Activated CD4-positive, alpha-beta T cell treated with anti-CD3 and anti-CD28 coated beads, Interleukin-2, amount 10 ng/mL, durations not matched to agents 7 days and 5 days (primary cell): ENCODE data around the gene CRELD2. TPM values are rescaled to one million over a fixed set of nuclear protein-coding genes. Genes with fewer than 3 reads are reported as not detected.

Experiments used
- CTCF ChIA-PET: fragments of 350-600 bp; sonication (Branson Sonifier 250); formaldehyde crosslinking; loops from one replicate; lab custom pipeline; 2021; ENCODE audit warnings: antibody characterized with exemption; lab: Charles Lee
- POLR2A ChIA-PET: fragments of 350-600 bp; sonication (Branson Sonifier 250); formaldehyde crosslinking; loops from one replicate; lab custom pipeline; 2021; ENCODE audit warnings: antibody characterized with exemption; lab: Charles Lee
- DNase-seq: peaks from one replicate; pipeline ENCODE4 v3.0.0-alpha.2; 2020
- H3K27ac Mint-ChIP-seq: one replicate; pipeline ENCODE4 v1.8.0; 2021; ENCODE audit warnings: mild to moderate bottlenecking, moderate library complexity, mixed read lengths
- H3K27me3 Mint-ChIP-seq: one replicate; pipeline ENCODE4 v1.8.0; 2021; ENCODE audit warnings: mixed read lengths
- H3K36me3 Mint-ChIP-seq: one replicate; pipeline ENCODE4 v1.8.0; 2021; ENCODE audit warnings: low read depth, mixed read lengths
- H3K4me1 Mint-ChIP-seq: one replicate; pipeline ENCODE4 v1.8.0; 2021; ENCODE audit warnings: mixed read lengths
- H3K4me3 Mint-ChIP-seq: one replicate; pipeline ENCODE4 v1.8.0; 2021; ENCODE audit warnings: mild to moderate bottlenecking, moderate library complexity, mixed read lengths
- H3K9me3 Mint-ChIP-seq: one replicate; pipeline ENCODE4 v1.8.0; 2021; ENCODE audit warnings: mixed read lengths
- total RNA-seq, 2 experiments: library from RNA; stranded (reverse); gene quantifications; one replicate each; pipeline ENCODE4 v1.2.3, GENCODE V29; 2021

Gene CRELD2
- total RNA-seq, 2 experiments from 2014 or later, result 42.4 to 47.9 TPM

- Mint-ChIP-seq H3K36me3 (no peaks in the 10 kb centered on the region), H3K4me3 (no peak overlapping the region), H3K27me3 (no peaks in the 10 kb centered on the region), H3K4me1 (peaks cover 8% of the 10 kb centered on the region), H3K27ac (no peak overlapping the region), H3K9me3 (no peaks in the 10 kb centered on the region)
- ChIA-PET CTCF (interaction anchor here (1.0 to 1.8 kb wide), 3 partner anchors 8 to 30 kb away, joined by 3 to 4 read pairs (median 3); no protein-coding TSS in a partner anchor), POLR2A (no interaction called here)
- DNase-seq, result no peak
Observed at GRCh38 chr22:49954991-49955580, 36.7 kb downstream of the CRELD2 start.

- no peak overlapping the region for H3K4me3 Mint-ChIP-seq
- H3K36me3 Mint-ChIP-seq, result no peaks in the 10 kb centered on the region
- H3K9me3 Mint-ChIP-seq, result no peaks in the 10 kb centered on the region
- POLR2A ChIA-PET, result no interaction called here
- no peak for DNase-seq
- CTCF ChIA-PET, result interaction anchor here (1.0 to 1.8 kb wide), 3 partner anchors 9 to 29 kb away, joined by 3 to 4 read pairs (median 3); no protein-coding TSS in a partner anchor
- H3K4me1 Mint-ChIP-seq, result peaks cover 8% of the 10 kb centered on the region
- H3K27ac Mint-ChIP-seq, result no peak overlapping the region
- H3K27me3 Mint-ChIP-seq, result no peaks in the 10 kb centered on the region
Observed at GRCh38 chr22:49955581-49956417, 37.4 kb downstream of the CRELD2 start.

- H3K4me3 Mint-ChIP-seq, result no peak overlapping the region
- peaks cover 6% of the 10 kb centered on the region for H3K4me1 Mint-ChIP-seq
- ChIA-PET POLR2A (no interaction called here), CTCF (interaction anchor here (1.0 to 1.8 kb wide), 3 partner anchors 9 to 29 kb away, joined by 3 to 4 read pairs (median 3); no protein-coding TSS in a partner anchor)
- H3K36me3 Mint-ChIP-seq, result peaks cover under 1% of the 10 kb centered on the region
- no peaks in the 10 kb centered on the region for H3K9me3 Mint-ChIP-seq
- H3K27me3 Mint-ChIP-seq, result no peaks in the 10 kb centered on the region
- DNase-seq, result no peak
- H3K27ac Mint-ChIP-seq, result no peak overlapping the region
Observed at GRCh38 chr22:49956418-49956770, 38.0 kb downstream of the CRELD2 start.

- Mint-ChIP-seq H3K4me1 (peaks cover 6% of the 10 kb centered on the region), H3K9me3 (no peaks in the 10 kb centered on the region), H3K36me3 (peaks cover 5% of the 10 kb centered on the region), H3K27ac (no peak overlapping the region), H3K27me3 (no peaks in the 10 kb centered on the region), H3K4me3 (no peak overlapping the region)
- POLR2A ChIA-PET, result no interaction called here
- CTCF ChIA-PET, result interaction anchor here (0.6 to 1.8 kb wide), 2 partner anchors 8 to 10 kb away, joined by 3 to 4 read pairs; no protein-coding TSS in a partner anchor
- DNase-seq, result no peak
Observed at GRCh38 chr22:49956914-49957825, 38.7 kb downstream of the CRELD2 start.

GRCh38 chr22:49957826-49958365 is 39.5 kb downstream of the CRELD2 start:
- H3K4me3 Mint-ChIP-seq, result no peak overlapping the region
- peaks cover 5% of the 10 kb centered on the region for H3K36me3 Mint-ChIP-seq
- no peak overlapping the region for H3K27ac Mint-ChIP-seq
- CTCF ChIA-PET, result interaction anchor here (0.6 kb wide), 1 partner anchor 9 kb away, joined by 3 read pairs; no protein-coding TSS in a partner anchor
- H3K27me3 Mint-ChIP-seq, result no peaks in the 10 kb centered on the region
- no peak for DNase-seq
- POLR2A ChIA-PET, result no interaction called here
- peaks cover 8% of the 10 kb centered on the region for H3K4me1 Mint-ChIP-seq
- no peaks in the 10 kb centered on the region for H3K9me3 Mint-ChIP-seq

- Mint-ChIP-seq H3K27ac (peak overlapping the region; percentile 91), H3K4me1 (peaks cover 13% of the 10 kb centered on the region), H3K4me3 (peak overlapping the region; percentile 79), H3K9me3 (no peaks in the 10 kb centered on the region), H3K36me3 (peaks cover 10% of the 10 kb centered on the region), H3K27me3 (no peaks in the 10 kb centered on the region)
- ChIA-PET POLR2A (no interaction called here), CTCF (no interaction called here)
- DNase-seq, result no peak
Observed at GRCh38 chr22:49958366-49958921, 40.0 kb downstream of the CRELD2 start.

GRCh38 chr22:49958931-49959781 is 40.7 kb downstream of the CRELD2 start:
- peak overlapping the region; percentile 91 for H3K27ac Mint-ChIP-seq

GRCh38 chr22:49959782-49960158 is 41.3 kb downstream of the CRELD2 start:
- CTCF ChIA-PET, result no interaction called here
- peak; percentile 28 for DNase-seq
- Mint-ChIP-seq H3K9me3 (no peaks in the 10 kb centered on the region), H3K27me3 (no peaks in the 10 kb centered on the region), H3K36me3 (peaks cover 19% of the 10 kb centered on the region), H3K4me1 (peaks cover 22% of the 10 kb centered on the region), H3K4me3 (peak overlapping the region; percentile 79), H3K27ac (peak overlapping the region; percentile 91)
- POLR2A ChIA-PET, result no interaction called here

More at GRCh38 chr22:49958931-49959781, 40.7 kb downstream of the CRELD2 start:
- Mint-ChIP-seq H3K9me3 (no peaks in the 10 kb centered on the region), H3K4me3 (peak overlapping the region; percentile 79), H3K36me3 (peaks cover 17% of the 10 kb centered on the region), H3K27me3 (no peaks in the 10 kb centered on the region), H3K4me1 (peaks cover 20% of the 10 kb centered on the region)
- no peak for DNase-seq
- ChIA-PET POLR2A (no interaction called here), CTCF (no interaction called here)

- no peaks in the 10 kb centered on the region for H3K9me3 Mint-ChIP-seq
- POLR2A ChIA-PET, result interaction anchor here (0.6 kb wide), 1 partner anchor 27 kb away, joined by 3 read pairs; no protein-coding TSS in a partner anchor
- peaks cover 24% of the 10 kb centered on the region for H3K4me1 Mint-ChIP-seq
- peaks cover 22% of the 10 kb centered on the region for H3K36me3 Mint-ChIP-seq
- DNase-seq, result peak; percentile 93
- H3K27me3 Mint-ChIP-seq, result no peaks in the 10 kb centered on the region
- CTCF ChIA-PET, result no interaction called here
- peak within 1 kb of the TSS; percentile 90 for H3K4me3 Mint-ChIP-seq
- peak within 1 kb of the TSS; percentile 91 for H3K27ac Mint-ChIP-seq
Observed at GRCh38 chr22:49960159-49961004, 41.9 kb downstream of the CRELD2 start, which contains the start of gene PIM3. Gene PIM3, plus strand, starts transcription at chr22:49960772. Its CDS starts 176 bp downstream, at chr22:49960948.

GRCh38 chr22:49961005-49961600 is 42.7 kb downstream of the CRELD2 start:
- DNase-seq, result peak; percentile 30
- Mint-ChIP-seq H3K4me1 (peaks cover 24% of the 10 kb centered on the region), H3K27ac (peak overlapping the region; percentile 88), H3K27me3 (no peaks in the 10 kb centered on the region), H3K36me3 (peaks cover 22% of the 10 kb centered on the region), H3K9me3 (no peaks in the 10 kb centered on the region), H3K4me3 (peak overlapping the region; percentile 90)
- ChIA-PET CTCF (no interaction called here), POLR2A (interaction anchor here (0.6 kb wide), 1 partner anchor 28 kb away, joined by 3 read pairs; no protein-coding TSS in a partner anchor)
